Heart left ventricle (tissue), 13 donors: ENCODE data around the gene PACS2.

Experiments
- POLR2A ChIP-seq, 2 donors: fragments of 450-650 bp; IDR thresholded peaks; one replicate each; pipeline ENCODE4 v1.6.1; 2017; ENCODE audit warnings: antibody characterized with exemption in 2 of 2, mild to moderate bottlenecking in 2 of 2, moderate library complexity in 2 of 2
- TF ChIP-seq, protein P1 (sequence below), 12 donors: fragments of 200-600 bp; sonication (generic) in 4 of 12; IDR thresholded peaks; one replicate each; pipeline versions ENCODE4 v1.5.0 to v1.8.0; 2018 to 2022; ENCODE audit warnings: antibody characterized with exemption in 12 of 12, mild to moderate bottlenecking in 5 of 12
- donor health status: ischemic (EF 13 %, LVEDD 7.1; RV severe dilation, severe dysfunction).
- donor health status: DM: no; HTN: yes; CAD: no.
- donor health status: DM: no; HTN: no; CAD: no.
- donor health status: ischemic (EF 25% LVEDD 6.9; RV normal size, moderate dysfunction).
- donor health status: ischemic (EF 25% LVEDD 5.7; RV mildly dilated, moderate dysfunction).
- donor health status: ischemic (EF 35%, LVEDD 5.7; RV mildly dilated, moderate dysfunction).
- donor health status: nonischemic (EF 11% LVEDD 7.7; RV severe dilation, severe dysfunction).
- donor health status: DM: yes; HTN: yes; CAD: no.
- donor health status: PGD.
- donor health status: ischemic (EF 29% LVEDD 5.4; RV normal size, mild dysfunction).
- donor health status: nonischemic (EF 23%, LVEDD 6.1; RV moderate dilation, normal function).

DNA sequence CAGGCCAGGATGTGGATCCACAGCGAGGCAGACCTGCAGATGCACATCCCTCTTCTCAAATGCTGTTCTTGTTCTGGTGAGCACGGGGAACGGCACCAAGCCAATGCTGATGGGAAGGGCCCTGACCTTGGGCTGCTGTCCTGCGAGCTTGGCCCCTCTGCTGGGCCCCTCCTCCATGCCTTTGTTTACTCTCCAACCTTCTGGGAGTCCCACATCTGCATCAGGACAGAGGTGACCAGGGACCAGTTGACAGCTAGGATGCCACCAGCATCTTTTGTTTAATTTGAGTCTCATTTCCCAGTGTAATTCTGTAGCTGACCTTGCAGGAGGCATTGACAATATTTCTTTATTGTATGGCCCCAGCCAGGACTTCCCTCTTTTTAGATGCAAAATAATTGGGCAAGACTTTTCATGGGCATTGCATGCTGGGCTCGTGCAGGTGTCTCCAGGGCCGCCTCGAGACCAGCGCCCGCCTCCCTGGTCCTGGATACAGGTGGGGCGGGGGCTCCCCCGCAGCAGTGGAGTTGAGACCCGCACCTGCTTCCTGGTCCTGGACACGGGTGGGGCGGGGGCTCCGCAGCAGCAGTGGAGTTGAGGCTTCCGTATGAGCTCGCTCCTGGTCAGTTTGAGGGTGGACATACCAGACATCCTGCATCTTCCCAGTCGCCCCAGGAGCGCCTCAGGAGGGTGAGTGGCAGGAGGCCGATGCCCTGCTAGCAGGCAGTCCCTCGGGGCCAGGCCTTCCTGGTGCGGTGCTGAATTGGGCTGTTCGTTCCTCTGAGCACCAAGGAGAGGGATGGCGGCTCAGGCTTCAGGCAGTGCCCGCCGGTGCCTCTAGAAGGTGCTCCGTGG lies 11.4 kb downstream of the PACS2 start:
- TF ChIP-seq, protein P1, sequence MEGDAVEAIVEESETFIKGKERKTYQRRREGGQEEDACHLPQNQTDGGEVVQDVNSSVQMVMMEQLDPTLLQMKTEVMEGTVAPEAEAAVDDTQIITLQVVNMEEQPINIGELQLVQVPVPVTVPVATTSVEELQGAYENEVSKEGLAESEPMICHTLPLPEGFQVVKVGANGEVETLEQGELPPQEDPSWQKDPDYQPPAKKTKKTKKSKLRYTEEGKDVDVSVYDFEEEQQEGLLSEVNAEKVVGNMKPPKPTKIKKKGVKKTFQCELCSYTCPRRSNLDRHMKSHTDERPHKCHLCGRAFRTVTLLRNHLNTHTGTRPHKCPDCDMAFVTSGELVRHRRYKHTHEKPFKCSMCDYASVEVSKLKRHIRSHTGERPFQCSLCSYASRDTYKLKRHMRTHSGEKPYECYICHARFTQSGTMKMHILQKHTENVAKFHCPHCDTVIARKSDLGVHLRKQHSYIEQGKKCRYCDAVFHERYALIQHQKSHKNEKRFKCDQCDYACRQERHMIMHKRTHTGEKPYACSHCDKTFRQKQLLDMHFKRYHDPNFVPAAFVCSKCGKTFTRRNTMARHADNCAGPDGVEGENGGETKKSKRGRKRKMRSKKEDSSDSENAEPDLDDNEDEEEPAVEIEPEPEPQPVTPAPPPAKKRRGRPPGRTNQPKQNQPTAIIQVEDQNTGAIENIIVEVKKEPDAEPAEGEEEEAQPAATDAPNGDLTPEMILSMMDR (IDR thresholded peaks at IDR 0.05), result no peak
- TF ChIP-seq POLR2A (IDR thresholded peaks at IDR 0.05), result no peak
